WI38 (cell line): ENCODE measurements around the gene CCDC152.
"Not testable (repeated sequence)": the region's sequence is repeated elsewhere in the genome, so short reads cannot be mapped to it uniquely, and the experiment has no call there.

Experiments used
- H3K4me3 ChIP-seq: 2 replicates; pipeline ENCODE4 v1.5.1; 2011; ENCODE audit warnings: low read depth, mild to moderate bottlenecking, control low read depth, low read length
- CTCF ChIP-seq: IDR thresholded peaks from 2 replicates; pipeline ENCODE4 v1.5.1; 2012; ENCODE audit warnings: low read depth, mild to moderate bottlenecking, control low read depth, low read length

The CCDC152 gene

DNA sequence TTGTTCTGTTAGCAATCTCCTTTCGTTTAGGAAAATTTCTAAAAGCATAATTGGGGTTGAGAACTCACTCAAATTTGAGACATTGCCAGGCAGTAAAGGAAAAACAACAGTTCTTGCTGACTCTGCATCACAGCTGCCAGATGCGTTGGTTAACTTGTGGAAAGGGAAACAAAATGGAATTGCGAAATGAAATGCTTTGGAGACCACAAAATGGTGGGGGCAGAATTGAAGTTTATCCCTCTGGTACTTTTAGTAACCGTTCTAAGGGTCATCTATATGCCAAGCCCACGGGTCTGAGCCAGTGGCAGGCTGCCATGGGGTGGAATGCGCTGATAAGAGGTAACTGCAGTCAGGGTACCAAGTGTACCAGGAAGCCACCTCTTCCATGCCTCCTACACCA, 83.7 kb downstream of the CCDC152 start:
- TF ChIP-seq CTCF, result no peak
- no peak overlapping the region for H3K4me3 ChIP-seq

GRCh38 chr5:42840842-42841567, 84.4 kb downstream of the CCDC152 start:
- no peak for TF ChIP-seq CTCF
- H3K4me3 ChIP-seq, result no peak overlapping the region

DNA sequence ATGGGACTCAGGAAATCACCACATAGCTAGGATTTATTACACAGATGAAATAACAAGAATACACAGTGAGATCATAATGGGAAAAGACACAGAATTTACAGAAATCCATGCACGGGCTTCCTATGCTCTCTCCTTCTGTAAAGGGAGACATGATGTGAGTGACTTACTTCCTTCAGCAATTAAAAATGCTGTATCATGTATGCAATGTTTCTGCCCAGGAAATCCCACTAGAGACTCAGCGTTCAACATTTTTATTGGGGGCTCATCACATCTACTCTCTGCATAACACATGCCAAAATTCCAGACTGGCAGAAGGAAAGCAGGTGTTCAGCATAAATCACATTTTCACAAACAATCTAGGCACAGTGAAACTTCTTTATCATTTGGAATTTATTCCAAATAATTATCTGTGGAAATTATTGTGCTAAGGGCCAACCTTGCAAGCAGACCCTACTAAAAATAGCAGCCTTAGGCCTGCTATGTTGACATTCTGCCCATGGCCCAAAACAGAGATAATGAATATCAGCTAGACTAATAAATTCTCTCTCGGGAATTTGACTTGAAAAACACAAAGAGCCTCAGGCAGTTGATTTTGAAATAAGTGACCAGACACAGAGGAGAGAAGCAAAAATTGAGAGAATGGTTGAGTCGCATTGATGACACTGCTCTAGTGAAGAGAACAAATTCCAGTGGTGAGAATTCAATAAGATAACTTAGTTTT, 86.5 kb downstream of the CCDC152 start:
- no peak for TF ChIP-seq CTCF
- H3K4me3 ChIP-seq, result no peak overlapping the region

DNA sequence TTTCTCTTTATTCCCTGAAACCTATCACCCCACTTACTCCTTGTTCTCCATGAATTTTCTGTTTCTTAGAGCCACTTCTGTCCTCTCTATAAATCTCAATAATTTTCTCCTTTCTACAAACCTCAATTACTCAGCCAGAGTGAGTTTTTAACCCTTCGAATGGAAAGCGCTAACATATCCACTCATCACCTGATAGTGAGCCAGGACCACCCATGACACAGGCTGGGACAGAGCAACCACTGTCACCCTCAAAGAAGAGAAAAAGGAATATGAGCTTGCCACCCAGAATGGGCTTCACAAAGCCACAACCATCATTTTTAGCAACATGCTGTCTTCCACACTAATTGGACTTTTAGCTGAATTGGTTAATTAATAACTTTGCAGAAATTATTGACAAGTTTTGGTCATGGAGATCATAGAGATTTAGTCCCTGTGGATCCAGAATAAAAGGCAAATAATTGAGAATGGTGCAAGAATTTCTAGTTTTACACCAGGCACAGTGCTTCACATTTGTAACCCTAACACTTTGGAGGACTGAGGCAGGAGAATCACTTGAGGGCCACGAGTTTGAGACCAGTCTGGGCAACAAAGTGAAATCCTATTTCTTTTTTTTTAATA, 87.2 kb downstream of the CCDC152 start:
- H3K4me3 ChIP-seq, result no peak overlapping the region
- no peak for TF ChIP-seq CTCF

DNA sequence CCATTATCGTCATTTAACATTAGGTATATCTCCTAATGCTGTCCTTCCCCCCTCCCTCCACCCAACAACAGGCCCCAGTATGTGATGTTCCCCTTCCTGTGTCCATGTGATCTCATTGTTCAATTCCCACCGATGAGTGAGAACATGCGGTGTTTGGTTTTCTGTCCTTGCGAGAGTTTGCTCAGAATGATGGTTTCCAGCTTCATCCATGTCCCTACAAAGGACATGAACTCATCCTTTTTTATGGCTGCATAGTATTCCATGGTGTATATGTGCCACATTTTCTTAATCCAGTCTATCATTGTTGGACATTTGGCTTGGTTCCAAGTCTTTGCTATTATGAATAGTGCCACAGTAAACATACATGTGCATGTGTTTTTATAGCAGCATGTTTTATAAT, 87.8 kb downstream of the CCDC152 start:
- H3K4me3 ChIP-seq, result not testable (repeated sequence)

DNA sequence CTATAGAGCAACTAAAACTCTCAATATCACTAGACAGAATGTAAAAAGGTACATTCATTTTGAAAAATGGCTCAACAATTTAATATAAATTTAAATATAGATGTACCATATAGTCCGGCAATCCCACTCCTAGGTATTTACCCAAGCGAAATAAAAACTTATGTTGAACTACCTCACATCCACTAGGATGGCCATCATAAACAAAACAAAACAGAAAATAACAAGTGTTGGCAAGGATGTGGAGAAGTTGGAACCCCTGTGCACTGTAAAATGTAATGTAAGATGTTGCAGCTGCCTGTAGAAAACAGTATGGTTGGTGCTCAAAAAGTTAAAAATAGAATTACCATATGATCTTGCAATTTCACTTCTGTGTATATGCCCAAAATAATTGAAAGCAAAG, 91.9 kb downstream of the CCDC152 start:
- no peak overlapping the region for H3K4me3 ChIP-seq
- no peak for TF ChIP-seq CTCF

GRCh38 chr5:42851481-42851880, 94.9 kb downstream of the CCDC152 start:
- no peak overlapping the region for H3K4me3 ChIP-seq
- TF ChIP-seq CTCF, result no peak
